NCI-H1694 (cell line): Measurements from ENCODE around the gene ARL10.

Experiments used
- DNase-seq: peaks from one replicate; lab custom pipeline; 2025; lab: John Stamatoyannopoulos, UW

ARL10 gene

GRCh38 chr5:176362233-176362490, 3.1 kb upstream of the ARL10 start:
- no peak for DNase-seq

DNA sequence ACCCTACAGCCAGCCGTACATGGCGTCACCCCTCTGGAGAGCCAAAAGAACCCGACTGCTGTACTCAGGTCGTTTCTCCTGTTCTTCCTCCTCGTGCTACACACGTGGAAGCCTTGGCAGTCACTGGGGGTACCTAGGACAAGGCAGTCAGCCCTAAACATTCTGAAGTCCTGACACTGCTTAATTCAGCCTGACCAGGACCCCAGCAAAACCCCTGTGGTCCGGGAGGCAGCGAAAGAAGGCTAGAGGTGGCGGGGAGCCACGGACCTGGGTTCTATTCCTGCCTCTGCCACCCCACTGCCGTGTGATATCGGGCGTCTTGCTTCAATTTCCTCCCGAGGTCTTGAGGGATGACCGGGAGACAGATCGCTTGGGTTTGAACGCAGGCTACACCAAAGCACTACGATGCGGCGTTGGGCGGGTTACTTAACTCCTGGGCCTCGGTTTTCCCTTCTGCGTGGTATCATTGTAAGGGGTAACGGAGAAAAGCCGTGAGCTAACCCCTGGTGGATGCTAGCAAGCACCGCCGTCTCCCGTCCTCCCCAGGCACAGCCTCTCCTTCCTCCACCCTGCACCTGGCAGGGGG, 429 bp upstream of the ARL10 start:
- DNase-seq: no peak

GRCh38 chr5:176366232-176366894, 1.1 kb downstream of the ARL10 start:
- DNase-seq: no peak

DNA sequence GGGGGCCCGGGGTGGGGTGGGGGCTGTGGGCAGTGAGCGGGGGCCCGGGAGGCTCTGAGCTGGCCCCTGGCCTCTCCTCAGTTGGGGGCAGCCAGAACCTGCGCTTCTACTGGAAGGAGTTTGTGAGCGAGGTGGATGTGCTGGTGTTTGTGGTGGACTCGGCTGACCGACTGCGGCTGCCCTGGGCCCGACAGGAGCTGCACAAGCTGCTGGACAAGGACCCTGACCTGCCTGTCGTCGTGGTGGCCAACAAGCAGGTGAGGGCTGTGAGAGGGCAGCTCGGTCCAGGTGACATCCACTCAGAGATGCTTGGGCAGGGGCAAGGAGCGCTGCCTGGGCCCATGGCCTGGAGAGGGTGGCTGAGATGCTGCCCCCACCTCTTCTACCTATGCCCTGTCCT, 3.4 kb downstream of the ARL10 start:
- DNase-seq: no peak

- DNase-seq: no peak
These were observed 4.8 kb downstream of the ARL10 start for GRCh38 chr5:176369934-176370711.

- DNase-seq: no peak
These were observed 6.6 kb downstream of the ARL10 start for GRCh38 chr5:176371621-176372539.

- no peak for DNase-seq
These were observed 8.0 kb downstream of the ARL10 start for GRCh38 chr5:176373100-176373818.

DNA sequence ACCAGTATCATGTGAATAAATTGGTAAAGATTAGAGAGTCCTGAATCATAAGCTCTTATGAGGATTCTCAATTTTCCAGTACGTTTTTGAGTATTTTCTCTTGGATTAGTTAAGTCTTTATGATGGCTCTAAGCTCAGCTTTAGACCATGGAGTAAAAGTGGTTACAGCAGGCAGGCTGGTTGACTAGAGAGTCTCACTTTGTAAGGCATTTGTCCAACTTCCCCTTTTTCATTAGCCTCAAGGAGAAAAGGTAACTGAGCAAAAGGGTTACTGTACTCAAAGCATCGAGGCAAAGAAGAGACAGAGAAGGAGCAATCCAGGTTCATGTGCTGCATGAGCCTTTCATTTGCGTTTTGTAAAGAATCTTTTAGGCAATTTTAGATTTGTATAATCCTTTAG, 14.6 kb downstream of the ARL10 start:
- DNase-seq: no peak

DNA sequence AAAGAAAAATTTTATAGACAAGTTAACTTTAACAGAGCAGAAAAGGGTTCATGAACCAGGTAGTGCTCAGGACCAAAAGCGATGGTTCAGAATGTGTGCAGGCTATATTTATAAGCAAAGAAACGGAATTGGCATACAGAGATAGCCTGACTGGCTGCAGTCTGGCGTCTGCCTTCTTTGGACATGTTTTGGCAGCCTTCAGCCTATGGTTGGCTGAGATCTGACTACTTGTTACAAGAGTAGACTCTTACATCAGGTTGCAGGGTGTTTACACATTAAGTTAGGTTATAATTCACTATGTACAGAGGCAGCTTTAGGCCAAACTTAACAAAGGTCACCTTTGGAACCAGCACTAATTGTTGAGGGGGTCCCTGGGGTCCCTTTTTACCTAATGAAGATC, 16.1 kb downstream of the ARL10 start:
- no peak for DNase-seq

- DNase-seq: no peak
These were observed 16.7 kb downstream of the ARL10 start for GRCh38 chr5:176381979-176382378.

- DNase-seq: no peak
These were observed 17.4 kb downstream of the ARL10 start for GRCh38 chr5:176382721-176383120.

GRCh38 chr5:176383248-176383905, 18.1 kb downstream of the ARL10 start:
- DNase-seq: no peak

GRCh38 chr5:176383961-176384360, 18.7 kb downstream of the ARL10 start:
- DNase-seq: no peak

- no peak for DNase-seq
These were observed 19.2 kb downstream of the ARL10 start for GRCh38 chr5:176384366-176384930.

DNA sequence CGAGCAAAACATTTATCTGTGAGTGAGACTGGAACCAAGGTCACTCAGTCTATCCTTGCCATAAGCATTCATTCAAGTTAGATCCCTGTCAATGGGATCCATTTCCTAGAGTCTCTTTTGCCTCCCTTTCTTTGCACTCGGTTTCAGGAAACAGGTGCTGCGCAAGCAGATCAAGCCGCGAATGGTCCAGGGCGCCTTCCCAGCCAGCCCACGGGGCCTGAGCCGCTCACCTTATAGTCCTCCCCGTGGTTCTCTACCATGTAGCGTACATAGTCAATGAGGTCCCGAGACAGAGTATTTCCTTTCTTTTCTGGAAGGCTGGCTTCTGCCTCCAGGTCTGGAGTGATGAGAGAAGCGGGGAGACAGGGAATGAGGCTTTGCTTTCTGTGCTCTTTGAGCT, 19.7 kb downstream of the ARL10 start:
- no peak for DNase-seq

- DNase-seq: no peak
These were observed 21.2 kb downstream of the ARL10 start for GRCh38 chr5:176386491-176386890.

DNA sequence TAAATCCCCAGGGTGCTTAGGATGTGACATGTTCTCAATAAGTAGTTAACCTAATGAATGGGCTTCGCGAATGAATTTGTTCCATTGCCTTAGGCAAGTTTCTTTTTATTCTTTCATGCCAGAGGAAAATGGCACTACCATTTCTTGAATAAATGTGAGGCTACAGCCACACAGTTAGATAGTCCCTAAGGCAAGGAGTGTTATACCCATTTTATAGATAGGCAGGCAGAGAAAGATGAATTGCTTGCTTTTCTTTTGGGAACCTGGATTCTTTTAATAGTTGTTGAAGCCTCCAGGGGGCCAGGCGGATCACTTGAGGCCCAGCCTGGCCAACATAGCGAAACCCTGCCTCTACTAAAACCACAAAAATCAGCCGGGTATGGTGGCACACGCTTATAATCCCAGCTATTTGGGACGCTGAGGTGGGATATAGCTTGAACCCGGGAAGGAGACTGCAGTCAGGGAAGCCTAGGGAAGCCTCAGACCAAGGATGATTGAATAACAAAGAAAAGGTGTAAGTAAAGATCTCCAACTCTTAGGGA, 22.2 kb downstream of the ARL10 start:
- no peak for DNase-seq

DNA sequence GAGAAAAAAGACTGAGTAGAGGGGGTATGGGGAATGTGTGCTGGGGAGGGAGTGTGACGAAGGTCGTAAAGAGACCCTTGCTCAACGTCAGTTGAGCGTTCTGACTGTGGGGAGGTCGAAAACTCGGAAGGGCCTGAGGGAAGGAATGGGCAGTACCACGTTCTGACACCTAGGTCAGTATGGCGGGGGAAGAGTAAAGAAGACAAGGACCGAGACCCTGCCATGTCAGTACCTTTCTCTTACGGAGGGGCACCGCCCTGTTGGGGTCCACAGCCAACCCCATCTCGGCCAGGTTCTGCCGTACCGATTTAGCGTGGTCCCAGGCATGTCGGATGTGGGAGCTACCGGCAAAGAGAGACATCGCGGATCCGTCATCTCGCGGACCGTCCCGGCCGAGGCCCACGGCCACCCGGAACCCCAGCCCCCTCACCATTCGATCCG, 22.7 kb downstream of the ARL10 start:
- no peak for DNase-seq

- DNase-seq: peak; percentile 98
These were observed 23.3 kb downstream of the ARL10 start, which contains the start of the genes HIGD2A and NOP16 for GRCh38 chr5:176388444-176389134. Gene HIGD2A, plus strand, starts transcription at chr5:176388751. Its CDS starts 69 bp downstream, at chr5:176388820. Gene NOP16, minus strand, starts transcription at chr5:176388598. Its CDS starts 59 bp downstream, at chr5:176388539.
